HS-5 (cell line): ENCODE measurements around the gene FRMD4B.

Source experiments
- DNase-seq: peaks from one replicate; pipeline ENCODE4 v3.0.0-alpha.2; 2012; ENCODE audit warnings: low read depth

FRMD4B gene

DNA sequence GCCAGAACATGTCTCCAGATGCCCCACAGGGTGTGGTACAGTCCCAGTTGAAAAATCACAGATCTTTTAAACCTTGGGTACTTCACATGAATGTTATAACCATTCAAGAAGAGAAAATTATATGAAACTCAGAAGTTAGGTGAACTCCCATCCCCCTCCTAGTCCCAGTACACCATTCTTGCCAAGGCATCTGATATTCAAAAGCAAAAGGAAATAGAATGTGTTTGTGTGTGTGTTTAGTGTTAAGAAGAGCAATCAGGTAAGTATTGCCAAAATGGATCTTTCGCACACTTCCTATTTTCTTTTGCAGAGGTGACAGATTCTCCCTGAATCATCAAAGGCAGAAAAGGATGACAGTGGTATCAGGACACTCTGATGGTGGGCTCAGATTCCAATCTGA lies 219.4 kb downstream of the FRMD4B start:
- DNase-seq, result no peak

DNA sequence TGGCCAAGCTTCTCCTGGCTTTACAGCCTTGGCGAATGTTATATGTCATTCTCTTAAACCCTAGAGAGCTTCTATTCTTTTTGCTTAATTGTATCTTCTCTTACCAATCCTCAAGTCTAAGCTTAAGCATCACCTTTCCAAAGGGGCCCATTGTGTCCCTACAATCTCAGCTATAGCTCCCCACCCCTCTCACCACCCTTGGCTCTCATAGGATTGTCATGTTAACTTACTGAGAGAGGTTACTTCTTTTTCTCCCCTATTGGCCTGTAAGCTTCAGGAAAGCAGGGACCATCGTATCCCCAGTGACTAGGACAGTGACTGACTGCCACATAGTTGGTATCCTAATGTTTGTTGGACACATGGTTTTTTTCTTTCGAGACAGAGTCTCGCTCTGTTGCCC lies 220.1 kb downstream of the FRMD4B start:
- DNase-seq, result no peak

DNA sequence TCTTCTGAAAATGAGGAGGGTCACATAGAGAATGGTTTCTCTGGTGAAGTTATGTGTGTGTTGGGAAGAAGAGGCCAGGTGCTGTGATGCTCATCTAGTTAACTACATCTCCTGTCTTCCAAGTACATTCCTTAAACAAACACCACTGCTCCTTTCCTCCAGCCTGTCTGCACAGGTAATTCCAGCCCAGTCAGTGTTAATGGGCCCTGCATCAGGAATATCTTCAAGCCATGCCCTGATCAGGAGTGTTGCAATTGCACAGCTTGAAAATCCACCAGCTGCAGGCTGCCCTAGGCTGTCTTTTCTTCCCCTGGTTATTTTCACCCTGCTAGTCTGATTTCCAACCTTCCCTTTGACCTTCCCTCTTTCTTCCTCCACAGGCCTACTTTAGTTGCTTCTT lies 221.6 kb downstream of the FRMD4B start:
- no peak for DNase-seq

DNA sequence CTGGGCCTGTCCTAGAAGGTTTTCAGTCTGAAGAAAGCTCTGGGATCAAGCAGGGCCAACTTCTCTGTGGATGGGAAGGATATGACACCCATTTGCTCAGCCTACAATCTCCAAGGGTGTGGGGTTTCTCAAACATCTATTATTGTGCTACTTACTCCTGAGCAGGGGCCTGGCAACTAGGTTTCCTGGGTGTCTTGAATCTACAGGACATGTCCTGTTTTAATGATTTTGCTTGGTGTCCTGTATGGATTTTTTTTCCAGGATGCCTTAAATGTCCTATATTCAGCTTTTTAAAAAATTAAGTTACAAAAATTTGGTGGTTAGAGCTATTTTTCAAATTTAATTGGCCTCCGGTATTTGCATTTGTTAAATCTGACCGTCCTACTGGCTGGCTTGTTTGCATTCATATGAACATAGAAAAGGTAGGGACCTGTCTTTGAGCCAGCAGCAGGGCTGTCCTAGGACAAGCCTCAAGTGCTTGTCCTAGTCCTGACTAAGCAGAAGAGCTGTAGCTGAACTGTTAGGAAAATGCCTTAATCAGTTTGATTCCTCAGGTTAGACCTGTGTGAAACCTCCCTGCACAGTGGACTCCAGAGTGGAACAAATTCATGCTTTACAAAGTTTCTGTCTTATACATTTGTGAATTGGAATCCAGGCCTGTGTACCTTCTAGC lies 223.4 kb downstream of the FRMD4B start:
- DNase-seq, result no peak

DNA sequence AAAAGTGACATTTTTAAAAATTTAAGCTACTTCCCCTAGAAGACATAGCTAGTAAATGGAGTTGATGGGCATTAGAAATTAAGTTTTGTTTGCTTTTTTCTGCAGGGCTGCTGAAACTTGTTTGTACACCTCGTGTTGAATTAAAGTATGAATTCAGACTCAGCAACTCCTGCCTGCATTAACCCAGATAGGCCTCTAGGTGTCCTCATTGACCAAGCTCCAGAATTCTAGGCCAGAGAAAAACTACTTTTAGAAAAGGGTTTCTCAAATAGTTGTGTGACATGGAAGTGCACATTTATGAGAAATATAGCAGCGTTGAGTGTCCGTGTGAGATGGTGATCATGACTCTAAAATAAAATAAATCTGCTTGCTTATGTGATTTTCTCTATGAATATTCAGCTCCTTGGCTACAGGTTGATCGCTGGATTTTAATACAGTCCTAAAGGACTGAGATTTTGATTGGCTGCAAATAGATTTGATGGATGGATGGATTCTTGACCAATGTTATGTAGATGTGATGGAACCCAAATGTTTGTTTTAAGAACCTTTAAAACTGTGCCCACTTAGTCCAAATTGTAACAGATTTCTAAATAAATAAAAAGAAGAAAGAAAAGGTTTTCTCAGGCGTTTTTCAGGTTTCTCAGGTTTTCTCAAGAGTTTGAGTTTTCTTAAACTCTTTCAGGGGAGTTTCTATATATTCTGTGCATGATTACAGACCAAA lies 224.1 kb downstream of the FRMD4B start:
- peak; percentile 22 for DNase-seq

DNA sequence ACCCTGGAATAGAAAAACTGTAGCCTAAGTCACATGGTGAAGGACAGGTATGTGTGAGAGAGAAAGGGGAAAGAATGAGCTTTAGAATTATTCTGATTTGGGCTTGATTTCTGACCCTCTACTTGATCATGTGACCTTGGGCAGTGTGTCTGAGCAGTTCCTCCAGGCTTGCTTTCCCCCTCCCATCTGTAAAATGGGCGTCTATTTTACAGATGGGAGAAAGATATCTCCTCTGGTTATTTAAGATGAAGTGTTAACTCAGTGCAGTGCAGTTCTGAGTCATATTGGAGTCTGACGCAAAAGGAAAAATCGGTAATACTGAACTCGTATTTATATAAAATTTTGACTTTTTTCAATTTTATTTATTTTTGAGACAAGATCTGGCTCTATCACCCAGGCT lies 225.4 kb downstream of the FRMD4B start:
- DNase-seq, result no peak

DNA sequence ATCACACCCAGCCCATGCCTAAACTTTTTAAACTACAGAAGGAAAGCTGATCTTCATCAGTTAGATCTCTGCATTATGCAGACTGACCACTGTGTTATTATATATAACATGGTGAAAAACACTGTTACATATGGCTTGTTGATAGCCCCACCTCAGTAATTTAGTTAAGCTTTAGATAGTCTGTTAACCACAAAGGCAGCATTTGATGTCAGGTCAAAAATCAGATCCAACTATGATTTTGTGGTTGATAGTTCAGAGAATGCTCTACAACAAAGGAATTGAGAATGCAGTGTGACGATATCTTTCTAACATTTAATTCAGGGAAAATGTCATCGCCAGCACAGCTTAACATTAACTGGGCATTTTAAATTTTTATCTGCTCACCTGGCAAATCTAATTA lies 225.8 kb downstream of the FRMD4B start:
- no peak for DNase-seq

DNA sequence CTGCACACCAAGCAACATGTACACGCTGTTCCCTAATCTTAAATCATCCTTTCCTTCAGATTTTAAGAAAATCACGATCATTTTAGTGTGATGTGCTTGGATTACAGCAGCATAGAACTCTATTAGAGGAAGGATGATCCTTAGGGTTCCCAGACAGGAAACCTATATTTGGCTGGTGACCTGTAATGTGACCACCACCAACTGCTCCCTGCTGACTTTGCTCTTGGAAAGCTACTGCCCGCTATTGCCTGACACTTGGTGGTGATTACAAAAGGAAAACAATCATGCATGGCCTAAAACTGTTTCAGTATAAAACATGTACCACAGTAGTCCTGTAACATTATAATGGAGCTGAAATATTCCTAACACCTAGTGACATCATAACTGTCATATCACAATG lies 236.3 kb downstream of the FRMD4B start:
- no peak for DNase-seq

DNA sequence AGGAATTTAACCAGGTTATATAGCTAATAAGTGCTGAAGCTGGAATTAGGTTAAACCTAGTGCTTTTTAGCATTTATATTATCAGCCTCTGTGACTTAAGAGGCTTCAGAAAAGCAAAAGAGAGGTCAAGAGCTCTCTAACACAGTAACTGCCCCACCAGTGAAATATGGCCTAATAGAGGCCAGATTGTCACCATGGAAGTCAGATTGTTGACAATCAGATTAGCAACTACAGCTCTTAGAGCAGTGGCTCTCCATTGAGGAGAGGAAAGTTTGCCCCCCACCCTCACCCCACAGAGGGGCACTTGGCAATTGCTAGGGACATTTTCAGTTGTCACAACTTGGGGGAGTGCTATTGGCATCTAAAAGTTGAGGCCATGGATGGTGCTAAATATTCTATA lies 240.2 kb downstream of the FRMD4B start:
- DNase-seq, result no peak

DNA sequence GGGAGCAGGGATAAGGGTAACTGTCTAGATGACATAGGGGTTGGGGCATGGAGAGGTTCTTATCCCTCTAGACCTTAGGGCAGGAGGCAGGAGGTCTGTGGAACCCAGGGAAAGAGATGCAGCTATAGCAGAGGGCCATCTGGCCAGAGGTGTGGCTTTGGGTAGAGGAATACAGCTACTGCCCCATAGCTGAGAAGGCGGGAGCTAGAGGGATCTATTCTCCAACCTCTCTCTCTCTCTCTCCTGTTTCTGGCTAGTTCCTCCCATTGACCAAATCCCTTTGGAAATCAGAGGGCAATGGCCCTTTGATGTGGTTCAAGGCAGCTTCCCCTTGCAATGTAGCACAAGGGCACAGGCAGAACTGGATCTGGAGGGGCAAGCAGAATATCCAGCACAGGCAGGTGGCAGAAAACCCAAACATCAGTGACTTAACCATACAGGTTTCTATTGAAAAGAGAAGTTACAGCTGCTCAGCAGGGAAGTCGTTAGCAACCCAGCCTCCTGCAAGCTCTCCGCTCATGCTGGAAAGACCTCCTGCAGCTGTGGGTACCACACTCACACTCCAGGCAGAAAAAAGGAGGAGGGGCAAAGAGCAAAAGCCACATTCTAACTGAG lies 241.2 kb downstream of the FRMD4B start:
- DNase-seq, result no peak

DNA sequence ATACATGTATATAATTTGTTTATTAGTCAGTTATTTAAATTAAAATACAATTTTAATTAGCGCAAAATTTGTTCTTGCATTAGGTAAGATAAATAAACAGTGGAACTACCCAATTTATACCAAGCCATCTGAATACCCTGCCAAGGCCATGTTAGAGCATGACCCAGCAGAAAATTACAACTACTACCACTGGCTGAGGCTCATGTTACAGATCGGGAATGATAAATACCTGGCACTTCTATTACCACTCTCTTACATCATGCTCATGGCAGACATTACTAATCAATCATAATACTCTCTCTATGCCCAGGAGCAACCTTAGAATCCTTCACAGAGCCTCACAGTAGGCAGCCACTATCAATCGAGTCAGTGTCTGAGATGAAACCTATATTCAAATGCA lies 242.3 kb downstream of the FRMD4B start:
- no peak for DNase-seq

DNA sequence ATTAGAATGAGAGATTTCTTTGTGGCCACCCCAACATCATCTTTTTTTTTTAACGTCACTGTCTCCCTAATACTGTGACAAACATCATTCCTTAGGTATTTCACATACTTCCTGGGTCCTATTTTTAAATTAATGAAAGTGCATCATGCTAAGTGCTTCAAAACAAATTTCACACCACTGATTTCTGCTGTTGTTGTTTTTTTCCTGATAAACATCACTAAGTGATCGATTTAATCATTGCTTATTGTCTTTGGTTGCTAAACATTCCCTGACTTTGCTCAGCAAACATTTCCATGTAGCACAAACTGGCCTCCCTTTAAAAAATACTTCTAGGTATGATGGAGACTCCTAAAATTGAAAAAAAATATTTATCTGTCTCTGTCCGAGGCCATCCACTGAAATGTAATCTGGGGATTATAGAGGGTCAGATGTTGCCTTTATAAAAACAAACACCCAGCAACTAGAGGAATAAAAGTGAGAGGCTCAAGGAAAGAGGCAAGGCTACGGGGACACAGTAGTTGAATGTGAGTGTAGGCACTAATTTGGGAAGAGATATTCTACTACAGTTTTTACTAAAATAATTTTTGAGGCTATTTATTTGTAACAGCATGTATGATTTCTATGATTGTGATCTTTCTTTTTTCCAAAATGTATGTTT lies 243.0 kb downstream of the FRMD4B start:
- DNase-seq, result no peak

DNA sequence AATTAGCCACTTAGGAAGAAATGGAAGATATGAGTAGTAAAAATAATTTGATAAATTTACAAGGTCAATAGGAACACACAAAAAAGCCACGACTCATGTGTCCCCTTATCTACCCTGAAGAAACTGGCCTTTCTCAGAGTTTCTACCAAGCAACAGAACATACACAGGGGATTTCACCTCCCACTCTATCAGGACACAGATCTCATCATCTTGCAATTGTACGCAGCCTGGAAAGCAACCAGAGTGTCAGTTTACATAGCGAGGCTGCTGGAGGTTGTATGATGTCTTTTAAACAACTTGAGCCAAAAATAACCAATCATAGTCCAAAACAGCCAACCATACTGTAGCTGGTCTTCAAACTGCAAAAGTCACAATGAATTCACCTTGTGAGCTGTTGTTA lies 243.8 kb downstream of the FRMD4B start:
- no peak for DNase-seq

DNA sequence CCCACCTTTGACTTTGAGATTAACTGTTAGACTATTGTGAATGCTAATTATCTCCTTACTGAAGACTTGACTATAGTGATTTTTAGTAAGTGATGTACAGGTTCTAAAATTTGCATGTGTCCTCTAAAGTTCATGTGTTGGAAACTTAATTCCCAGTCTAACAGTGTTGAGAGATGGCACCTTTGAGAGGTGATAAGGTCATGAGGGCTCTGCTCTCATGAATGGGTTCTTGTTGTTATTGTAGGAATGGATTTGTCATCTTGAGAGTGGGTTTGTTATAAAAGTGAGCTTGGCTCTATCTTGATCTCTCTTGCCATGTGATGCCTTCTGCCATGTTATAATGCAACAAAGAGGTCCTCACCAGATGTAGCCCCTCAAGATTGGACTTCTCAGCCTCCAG lies 244.6 kb downstream of the FRMD4B start:
- DNase-seq, result no peak

DNA sequence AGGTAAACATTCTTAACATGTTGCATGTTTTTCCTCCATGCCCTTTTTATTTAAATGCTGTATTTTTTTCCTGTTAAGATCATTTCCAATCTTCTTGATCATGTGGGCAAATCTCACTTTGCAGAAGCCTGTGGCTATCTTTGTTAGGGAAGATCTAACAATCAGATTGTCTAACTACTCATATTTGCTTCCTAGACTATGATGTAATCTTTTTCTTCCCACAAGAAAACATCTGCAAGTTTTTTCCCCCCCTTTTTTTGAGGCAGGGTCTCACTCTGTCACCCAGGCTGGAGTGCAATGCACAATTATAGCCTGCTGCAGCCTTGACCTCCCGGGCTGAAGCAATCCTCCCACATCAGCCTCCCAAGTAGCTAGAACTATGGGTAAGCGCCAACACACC lies 248.5 kb downstream of the FRMD4B start:
- DNase-seq, result no peak

DNA sequence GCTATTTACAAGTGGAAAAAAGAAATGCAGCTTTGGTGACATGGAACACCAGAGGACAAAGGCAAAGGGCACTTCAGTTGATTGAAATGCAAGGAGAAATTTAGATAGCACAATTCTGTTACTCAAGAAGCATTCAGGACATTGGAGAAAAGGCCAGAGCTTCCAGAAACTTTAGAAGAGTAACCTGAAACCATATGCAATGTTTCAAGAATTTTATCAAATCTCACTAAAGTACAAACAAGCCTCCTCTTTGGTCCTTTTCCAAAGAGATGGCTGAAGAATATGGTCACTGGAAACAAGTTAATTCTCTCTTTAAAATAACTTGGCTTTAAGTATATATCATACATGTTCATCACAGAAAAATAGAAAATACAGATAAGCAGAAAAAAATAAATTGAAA lies 248.9 kb downstream of the FRMD4B start:
- no peak for DNase-seq

DNA sequence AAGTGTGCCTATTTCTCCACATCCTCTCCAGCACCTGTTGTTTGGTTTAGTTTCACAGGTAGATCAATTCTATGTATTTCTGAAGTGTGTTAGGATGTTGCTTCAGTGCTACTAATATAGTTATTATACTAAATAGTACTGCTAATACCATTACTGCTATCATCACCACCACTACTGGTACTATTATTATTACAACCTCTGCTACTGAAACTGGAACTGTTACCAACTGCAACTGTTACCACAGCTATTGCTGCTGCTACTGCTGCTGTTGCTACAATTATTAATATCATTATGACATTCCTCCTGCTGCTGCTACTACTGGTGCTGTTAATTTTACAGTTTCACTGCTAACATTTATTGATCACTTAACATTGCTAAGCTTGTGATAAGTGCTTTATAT lies 255.2 kb downstream of the FRMD4B start:
- DNase-seq, result no peak

DNA sequence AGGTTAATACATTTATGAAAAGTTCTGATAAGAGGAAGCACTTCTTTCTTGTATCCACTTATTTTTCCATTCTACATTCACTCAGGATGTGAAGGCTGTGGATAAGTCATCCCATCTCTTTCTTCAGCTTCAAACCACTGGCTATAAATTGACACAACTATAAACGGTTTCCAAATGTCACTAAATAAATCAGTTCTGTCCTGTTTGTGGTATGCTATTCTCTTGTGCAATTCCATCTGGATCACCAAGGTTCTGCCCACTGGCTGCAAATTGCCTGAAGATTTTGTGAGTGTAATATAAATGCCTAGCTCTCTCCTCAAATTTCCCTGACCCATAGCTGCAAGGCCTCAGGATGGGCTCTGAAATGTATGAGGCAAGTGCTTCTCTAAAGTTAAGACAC lies 256.4 kb downstream of the FRMD4B start:
- no peak for DNase-seq

DNA sequence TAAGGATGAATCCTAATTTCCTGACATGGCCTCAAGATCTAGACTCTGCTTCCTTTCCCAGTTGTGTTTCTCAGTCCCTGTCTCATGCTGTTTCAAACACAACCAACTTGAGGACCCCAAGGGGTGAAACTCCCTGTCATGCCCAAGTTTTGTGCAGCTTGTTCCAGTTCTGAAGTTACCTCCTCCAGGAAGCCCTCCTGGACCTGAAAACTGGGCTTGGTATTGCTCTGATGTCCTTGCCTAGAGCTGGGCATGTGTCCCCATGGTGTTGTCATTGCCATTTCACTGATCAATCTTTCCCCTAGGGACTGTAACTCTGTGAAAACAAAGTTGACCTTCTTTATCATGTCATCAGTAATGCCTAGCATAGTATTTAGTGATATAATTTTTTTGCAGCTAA lies 257.4 kb downstream of the FRMD4B start:
- DNase-seq, result no peak

DNA sequence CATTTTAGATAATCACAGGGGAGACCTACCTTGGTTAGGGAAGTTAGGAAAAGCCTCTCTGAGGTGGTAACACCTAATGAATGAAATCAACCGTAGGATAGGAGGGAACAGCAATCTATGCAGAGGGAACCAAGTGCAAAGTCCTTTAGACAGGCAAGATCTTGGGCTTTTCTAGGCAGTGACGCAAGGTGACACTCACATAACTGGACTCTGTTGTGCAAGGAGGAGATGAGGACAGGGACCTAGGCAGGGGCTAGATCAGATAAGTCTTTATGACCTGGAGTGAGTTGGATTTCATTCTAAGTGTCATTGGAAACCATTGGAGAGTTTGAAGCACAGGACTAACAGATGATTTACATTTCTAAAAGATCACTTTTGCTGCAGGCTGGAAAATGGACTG lies 258.9 kb downstream of the FRMD4B start:
- no peak for DNase-seq

DNA sequence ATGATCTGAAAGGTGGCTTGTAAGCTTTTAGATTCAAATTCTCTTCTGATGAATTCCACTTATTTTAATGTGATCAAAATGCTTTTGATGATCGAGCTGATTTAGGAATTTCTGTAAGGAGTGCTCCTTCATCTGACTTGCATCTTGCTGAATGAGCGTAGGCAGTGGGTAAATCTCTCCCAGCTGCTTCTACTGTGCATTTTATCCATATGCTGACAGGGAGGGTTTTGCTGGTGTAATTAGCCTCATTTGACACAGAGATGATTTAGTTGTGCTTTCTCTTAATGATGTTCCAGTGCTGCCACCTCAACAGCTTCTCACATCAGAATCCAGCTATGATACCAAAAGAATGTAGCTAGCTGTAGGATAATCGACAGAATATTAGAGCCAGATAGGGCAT lies 259.7 kb downstream of the FRMD4B start:
- DNase-seq, result no peak

DNA sequence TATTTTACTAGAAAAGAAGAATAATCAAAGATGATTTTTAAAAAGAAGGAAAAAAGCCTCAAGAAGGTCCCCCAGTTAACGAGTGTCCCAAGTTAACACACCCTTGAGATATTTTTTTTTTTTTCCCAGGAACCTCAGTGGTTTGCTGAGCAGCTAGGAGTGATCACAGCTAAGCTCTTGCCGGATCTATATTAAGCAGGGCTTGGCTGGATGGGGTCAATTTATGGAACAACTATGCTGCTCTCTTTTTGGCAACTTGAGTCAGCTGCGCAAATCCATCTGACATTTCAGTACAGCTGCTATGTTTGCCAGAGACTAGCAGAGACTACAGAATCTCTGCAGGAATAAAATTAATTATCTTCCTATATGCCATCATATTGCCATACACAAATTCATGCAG lies 263.5 kb downstream of the FRMD4B start, which contains the start of gene LMOD3:
TSS of gene LMOD3 (minus strand) at position 193 of the 400 bp plus-strand sequence. CDS start 209 bp downstream, outside the sequence.
- no peak for DNase-seq

DNA sequence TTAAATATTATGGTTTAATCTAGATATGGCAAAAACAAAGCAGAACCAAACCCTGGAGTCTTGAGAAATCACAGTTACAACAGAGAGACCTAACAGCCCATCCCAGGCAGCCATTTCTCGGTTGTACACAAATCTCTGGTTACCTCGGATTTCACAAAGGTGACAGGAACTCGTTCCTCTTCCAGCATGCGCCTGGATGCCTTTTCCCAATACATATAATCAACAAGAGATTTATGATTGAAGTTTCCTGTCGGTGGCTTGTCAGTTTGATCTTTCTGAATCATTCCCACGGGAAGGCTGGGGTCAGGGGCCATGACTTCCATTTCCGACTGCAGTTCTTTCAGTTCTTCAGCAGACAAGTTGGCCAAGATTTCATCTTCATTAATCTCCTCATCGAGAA lies 263.9 kb downstream of the FRMD4B start:
- DNase-seq, result no peak
